Measurements from ENCODE around the gene PTER. TPM values are rescaled to one million over a fixed set of nuclear protein-coding genes. Genes with fewer than 3 reads are reported as not detected.

Gene PTER
- total and polyA plus RNA-seq, 2 of the 13 experiments (the other 11 are each of a cell fraction or from before 2014, with no cell fraction given) = 6.1 to 6.6 TPM

DNA sequence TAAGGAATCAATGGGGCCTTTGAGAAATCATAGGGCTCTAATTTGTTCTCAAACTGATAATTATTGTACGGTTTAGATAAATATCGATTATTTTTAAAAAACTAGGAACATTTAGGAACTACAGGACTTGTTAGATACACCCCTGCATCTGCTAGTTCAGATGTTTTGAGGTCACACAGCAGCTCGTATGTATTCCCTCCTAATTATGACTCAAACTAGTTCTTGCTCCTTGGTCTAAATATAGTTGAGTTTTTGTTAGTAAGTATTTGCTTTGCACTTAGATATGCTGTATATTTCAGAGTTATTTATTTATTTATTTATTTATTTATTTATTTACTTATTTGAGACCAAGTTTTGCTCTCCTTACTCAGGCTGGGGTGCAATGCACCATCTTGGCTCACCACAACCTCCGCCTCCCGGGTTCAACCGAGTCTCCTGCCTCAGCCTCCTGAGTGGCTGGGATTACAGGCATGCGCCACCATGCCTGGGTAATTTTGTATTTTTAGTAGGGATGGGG lies 22.7 kb downstream of the PTER start:
- Histone ChIP-seq H3K9me3 (ENCODE audit: low read length) (no peaks in the 10 kb centered on the region), H3K4me3 (replicated peaks in 1 of 3; ENCODE audit: insufficient read depth in 1 of 3, low read depth in 2 of 3, low read length in 3 of 3) (no peak overlapping the region), H3K4me1 (ENCODE audit: insufficient read depth, low read length) (no peaks in the 10 kb centered on the region), H3K27ac (ENCODE audit: extremely low read length, insufficient read depth, low read length) (no peak overlapping the region), H2AFZ (ENCODE audit: low read length) (no peak overlapping the region), H3K36me3 (replicated peaks in 1 of 2; ENCODE audit: control insufficient read depth in 1 of 2, insufficient read depth in 2 of 2, low read length in 2 of 2) (no peaks in the 10 kb centered on the region), H3K4me2 (ENCODE audit: low read depth, low read length) (no peak overlapping the region), H3K79me2 (ENCODE audit: insufficient read depth, low read length) (no peaks in the 10 kb centered on the region), H3K27me3 (ENCODE audit: control insufficient read depth in 1 of 2, insufficient read depth in 2 of 2, low read length in 2 of 2) (no peaks in the 10 kb centered on the region), H3K9ac (ENCODE audit: insufficient read depth, low read depth, low read length) (no peak overlapping the region), H4K20me1 (ENCODE audit: insufficient read depth, low read length) (no peaks in the 10 kb centered on the region; the same call in 1 of the 2 replicates)
- in situ Hi-C loops (cut with HindIII; ENCODE audit: extremely low pct_ligation_motif_present, low pct_unique_long_range_greater_than_20kb) = no loop called here
- FAIRE-seq = no peak
- 67% methylated on average over 7 of the region's 7 CpGs for WGBS (ENCODE audit: low lambda C conversion rate)
- BruUV-seq (replicated peaks) = no TSS peak
- DNase-seq (ENCODE audit: low spot score) = no peak
- intact Hi-C loops (cut with micrococcal nuclease; ENCODE audit: unreplicated experiment) = no loop called here
- ChIA-PET POLR2A (no interaction called here), CTCF (ENCODE audit: low intra/inter-chr PET ratio, low total read pairs) (no interaction called here)
- TF ChIP-seq ZNF776 (CRISPR knock-in tag; IDR thresholded peaks at IDR 0.05) (no peak), ZNF383 (CRISPR knock-in tag; IDR thresholded peaks at IDR 0.05; ENCODE audit: borderline replicate concordance) (no peak), NONO (IDR thresholded peaks at IDR 0.05) (no peak), NONO (CRISPR knock-in tag; conservative IDR thresholded peaks at IDR 0.05) (no peak), SALL2 (CRISPR knock-in tag; IDR thresholded peaks at IDR 0.05) (no peak), ZNF564 (CRISPR knock-in tag; IDR thresholded peaks at IDR 0.05) (no peak), ZNF747 (CRISPR knock-in tag; IDR thresholded peaks at IDR 0.05; ENCODE audit: borderline replicate concordance) (no peak), RFXAP (CRISPR knock-in tag; IDR thresholded peaks at IDR 0.05; ENCODE audit: borderline replicate concordance) (no peak), SIN3A (IDR thresholded peaks at IDR 0.05; ENCODE audit: borderline replicate concordance, low read depth, low read length) (no peak)
- TF ChIP-seq, protein P1, sequence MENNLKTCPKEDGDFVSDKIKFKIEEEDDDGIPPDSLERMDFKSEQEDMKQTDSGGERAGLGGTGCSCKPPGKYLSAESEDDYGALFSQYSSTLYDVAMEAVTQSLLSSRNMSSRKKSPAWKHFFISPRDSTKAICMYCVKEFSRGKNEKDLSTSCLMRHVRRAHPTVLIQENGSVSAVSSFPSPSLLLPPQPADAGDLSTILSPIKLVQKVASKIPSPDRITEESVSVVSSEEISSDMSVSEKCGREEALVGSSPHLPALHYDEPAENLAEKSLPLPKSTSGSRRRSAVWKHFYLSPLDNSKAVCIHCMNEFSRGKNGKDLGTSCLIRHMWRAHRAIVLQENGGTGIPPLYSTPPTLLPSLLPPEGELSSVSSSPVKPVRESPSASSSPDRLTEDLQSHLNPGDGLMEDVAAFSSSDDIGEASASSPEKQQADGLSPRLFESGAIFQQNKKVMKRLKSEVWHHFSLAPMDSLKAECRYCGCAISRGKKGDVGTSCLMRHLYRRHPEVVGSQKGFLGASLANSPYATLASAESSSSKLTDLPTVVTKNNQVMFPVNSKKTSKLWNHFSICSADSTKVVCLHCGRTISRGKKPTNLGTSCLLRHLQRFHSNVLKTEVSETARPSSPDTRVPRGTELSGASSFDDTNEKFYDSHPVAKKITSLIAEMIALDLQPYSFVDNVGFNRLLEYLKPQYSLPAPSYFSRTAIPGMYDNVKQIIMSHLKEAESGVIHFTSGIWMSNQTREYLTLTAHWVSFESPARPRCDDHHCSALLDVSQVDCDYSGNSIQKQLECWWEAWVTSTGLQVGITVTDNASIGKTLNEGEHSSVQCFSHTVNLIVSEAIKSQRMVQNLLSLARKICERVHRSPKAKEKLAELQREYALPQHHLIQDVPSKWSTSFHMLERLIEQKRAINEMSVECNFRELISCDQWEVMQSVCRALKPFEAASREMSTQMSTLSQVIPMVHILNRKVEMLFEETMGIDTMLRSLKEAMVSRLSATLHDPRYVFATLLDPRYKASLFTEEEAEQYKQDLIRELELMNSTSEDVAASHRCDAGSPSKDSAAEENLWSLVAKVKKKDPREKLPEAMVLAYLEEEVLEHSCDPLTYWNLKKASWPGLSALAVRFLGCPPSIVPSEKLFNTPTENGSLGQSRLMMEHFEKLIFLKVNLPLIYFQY (CRISPR knock-in tag; IDR thresholded peaks at IDR 0.05; ENCODE audit: borderline replicate concordance) = no peak
- TF ChIP-seq, protein P2, sequence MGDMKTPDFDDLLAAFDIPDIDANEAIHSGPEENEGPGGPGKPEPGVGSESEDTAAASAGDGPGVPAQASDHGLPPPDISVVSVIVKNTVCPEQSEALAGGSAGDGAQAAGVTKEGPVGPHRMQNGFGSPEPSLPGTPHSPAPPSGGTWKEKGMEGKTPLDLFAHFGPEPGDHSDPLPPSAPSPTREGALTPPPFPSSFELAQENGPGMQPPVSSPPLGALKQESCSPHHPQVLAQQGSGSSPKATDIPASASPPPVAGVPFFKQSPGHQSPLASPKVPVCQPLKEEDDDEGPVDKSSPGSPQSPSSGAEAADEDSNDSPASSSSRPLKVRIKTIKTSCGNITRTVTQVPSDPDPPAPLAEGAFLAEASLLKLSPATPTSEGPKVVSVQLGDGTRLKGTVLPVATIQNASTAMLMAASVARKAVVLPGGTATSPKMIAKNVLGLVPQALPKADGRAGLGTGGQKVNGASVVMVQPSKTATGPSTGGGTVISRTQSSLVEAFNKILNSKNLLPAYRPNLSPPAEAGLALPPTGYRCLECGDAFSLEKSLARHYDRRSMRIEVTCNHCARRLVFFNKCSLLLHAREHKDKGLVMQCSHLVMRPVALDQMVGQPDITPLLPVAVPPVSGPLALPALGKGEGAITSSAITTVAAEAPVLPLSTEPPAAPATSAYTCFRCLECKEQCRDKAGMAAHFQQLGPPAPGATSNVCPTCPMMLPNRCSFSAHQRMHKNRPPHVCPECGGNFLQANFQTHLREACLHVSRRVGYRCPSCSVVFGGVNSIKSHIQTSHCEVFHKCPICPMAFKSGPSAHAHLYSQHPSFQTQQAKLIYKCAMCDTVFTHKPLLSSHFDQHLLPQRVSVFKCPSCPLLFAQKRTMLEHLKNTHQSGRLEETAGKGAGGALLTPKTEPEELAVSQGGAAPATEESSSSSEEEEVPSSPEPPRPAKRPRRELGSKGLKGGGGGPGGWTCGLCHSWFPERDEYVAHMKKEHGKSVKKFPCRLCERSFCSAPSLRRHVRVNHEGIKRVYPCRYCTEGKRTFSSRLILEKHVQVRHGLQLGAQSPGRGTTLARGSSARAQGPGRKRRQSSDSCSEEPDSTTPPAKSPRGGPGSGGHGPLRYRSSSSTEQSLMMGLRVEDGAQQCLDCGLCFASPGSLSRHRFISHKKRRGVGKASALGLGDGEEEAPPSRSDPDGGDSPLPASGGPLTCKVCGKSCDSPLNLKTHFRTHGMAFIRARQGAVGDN (CRISPR knock-in tag; IDR thresholded peaks at IDR 0.05) = no peak
- TF ChIP-seq, protein P3, sequence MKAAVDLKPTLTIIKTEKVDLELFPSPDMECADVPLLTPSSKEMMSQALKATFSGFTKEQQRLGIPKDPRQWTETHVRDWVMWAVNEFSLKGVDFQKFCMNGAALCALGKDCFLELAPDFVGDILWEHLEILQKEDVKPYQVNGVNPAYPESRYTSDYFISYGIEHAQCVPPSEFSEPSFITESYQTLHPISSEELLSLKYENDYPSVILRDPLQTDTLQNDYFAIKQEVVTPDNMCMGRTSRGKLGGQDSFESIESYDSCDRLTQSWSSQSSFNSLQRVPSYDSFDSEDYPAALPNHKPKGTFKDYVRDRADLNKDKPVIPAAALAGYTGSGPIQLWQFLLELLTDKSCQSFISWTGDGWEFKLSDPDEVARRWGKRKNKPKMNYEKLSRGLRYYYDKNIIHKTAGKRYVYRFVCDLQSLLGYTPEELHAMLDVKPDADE (CRISPR knock-in tag; IDR thresholded peaks at IDR 0.05) = no peak
- ATAC-seq = no peak
